ENCODE results near the gene HOXC13. TPM values are rescaled to one million over a fixed set of nuclear protein-coding genes. Genes with fewer than 3 reads are reported as not detected.

The HOXC13 gene
- total and polyA plus RNA-seq, 7 experiments from 2014 or later = not detected

GRCh38 chr12:53968214-53969127 is 29.8 kb downstream of the HOXC13 start:
- ChIA-PET CTCF (no interaction called here), POLR2A (interaction anchor here (1.0 kb wide), 1 partner anchor 10 kb away, joined by 3 read pairs; no protein-coding TSS in a partner anchor)
- no peak overlapping the region for H3K27ac Mint-ChIP-seq
- H3K36me3 Mint-ChIP-seq = peaks cover 0 to 19% (median 3%) of the 10 kb centered on the region in 5 donors
- Histone ChIP-seq H3K4me3 (ENCODE audit: low read length) (no peak overlapping the region), H3K36me3 (ENCODE audit: control insufficient read depth in 2 of 3, insufficient read depth in 3 of 3, low read length in 3 of 3) (no peaks in the 10 kb centered on the region), H3K27me3 (ENCODE audit: control insufficient read depth in 2 of 2, insufficient read depth in 2 of 2, low read length in 2 of 2) (peaks cover 42 to 81% of the 10 kb centered on the region in 2 donors), H3K27ac (ENCODE audit: low read depth, low read length) (no peak overlapping the region), H3K9me3 (ENCODE audit: control insufficient read depth in 2 of 3, low read length in 3 of 3) (no peaks in the 10 kb centered on the region), H3K4me1 (ENCODE audit: control insufficient read depth in 2 of 2, insufficient read depth in 2 of 2, low read length in 2 of 2) (peaks cover 15 to 21% of the 10 kb centered on the region in 2 donors)
- H3K4me3 Mint-ChIP-seq = no peak overlapping the region
- intact Hi-C loops (cut with micrococcal nuclease) = no loop called here
- peaks cover 96 to 99% (median 97%) of the 10 kb centered on the region in 5 donors for H3K27me3 Mint-ChIP-seq
- ATAC-seq (no peak), DNase-seq (no peak)
- H3K9me3 Mint-ChIP-seq = peaks cover 0 to 23% (median 10%) of the 10 kb centered on the region in 11 donors
- H3K4me1 Mint-ChIP-seq = peaks cover 20 to 52% (median 37%) of the 10 kb centered on the region in 7 donors

- Histone ChIP-seq H3K27me3 (ENCODE audit: control insufficient read depth in 2 of 2, insufficient read depth in 2 of 2, low read length in 2 of 2) (peaks cover 42 to 81% of the 10 kb centered on the region in 2 donors), H3K27ac (ENCODE audit: low read depth, low read length) (no peak overlapping the region), H3K4me3 (ENCODE audit: low read length) (no peak overlapping the region), H3K9me3 (ENCODE audit: control insufficient read depth in 2 of 3, low read length in 3 of 3) (no peaks in the 10 kb centered on the region), H3K36me3 (ENCODE audit: control insufficient read depth in 2 of 3, insufficient read depth in 3 of 3, low read length in 3 of 3) (no peaks in the 10 kb centered on the region), H3K4me1 (ENCODE audit: control insufficient read depth in 2 of 2, insufficient read depth in 2 of 2, low read length in 2 of 2) (peaks cover 19 to 28% of the 10 kb centered on the region in 2 donors)
- Mint-ChIP-seq H3K27me3 (peaks cover 89 to 96% (median 92%) of the 10 kb centered on the region in 5 donors), H3K4me1 (peaks cover 19 to 48% (median 34%) of the 10 kb centered on the region in 7 donors), H3K36me3 (peaks cover 0 to 16% (median 3%) of the 10 kb centered on the region in 5 donors), H3K9me3 (peaks cover 0 to 19% (median 7%) of the 10 kb centered on the region in 11 donors), H3K27ac (no peak overlapping the region), H3K4me3 (peak overlapping the region in 1 of 10 donors; percentile 49)
- POLR2A ChIA-PET = interaction anchor here (0.6 to 1.0 kb wide), 2 partner anchors 11 to 129 kb away, joined by 3 to 5 read pairs; no protein-coding TSS in a partner anchor
- CTCF ChIA-PET = no interaction called here
- intact Hi-C loops (cut with micrococcal nuclease) = no loop called here
- DNase-seq (no peak), ATAC-seq (no peak)
Observed at GRCh38 chr12:53969588-53970259, 31.1 kb downstream of the HOXC13 start.

GRCh38 chr12:53970451-53970850 is 31.8 kb downstream of the HOXC13 start:
- Histone ChIP-seq H3K4me3 (ENCODE audit: low read length) (no peak overlapping the region), H3K36me3 (ENCODE audit: control insufficient read depth in 2 of 3, insufficient read depth in 3 of 3, low read length in 3 of 3) (no peaks in the 10 kb centered on the region), H3K27ac (ENCODE audit: low read depth, low read length) (no peak overlapping the region), H3K27me3 (ENCODE audit: control insufficient read depth in 2 of 2, insufficient read depth in 2 of 2, low read length in 2 of 2) (peaks cover 39 to 81% of the 10 kb centered on the region in 2 donors), H3K9me3 (ENCODE audit: control insufficient read depth in 2 of 3, low read length in 3 of 3) (no peaks in the 10 kb centered on the region), H3K4me1 (ENCODE audit: control insufficient read depth in 2 of 2, insufficient read depth in 2 of 2, low read length in 2 of 2) (peaks cover 21 to 29% of the 10 kb centered on the region in 2 donors)
- ChIA-PET CTCF (no interaction called here), POLR2A (interaction anchor here (0.6 kb wide), 1 partner anchor 128 kb away, joined by 5 read pairs; no protein-coding TSS in a partner anchor)
- no peak for ATAC-seq
- H3K27ac Mint-ChIP-seq = no peak overlapping the region
- DNase-seq = no peak
- intact Hi-C loops (cut with micrococcal nuclease) = no loop called here
- H3K36me3 Mint-ChIP-seq = peaks cover 0 to 13% (median 2%) of the 10 kb centered on the region in 5 donors
- peaks cover 13 to 45% (median 31%) of the 10 kb centered on the region in 7 donors for H3K4me1 Mint-ChIP-seq
- H3K4me3 Mint-ChIP-seq = no peak overlapping the region
- H3K27me3 Mint-ChIP-seq = peaks cover 85 to 94% (median 88%) of the 10 kb centered on the region in 5 donors
- H3K9me3 Mint-ChIP-seq = peaks cover 0 to 18% (median 7%) of the 10 kb centered on the region in 11 donors

- ChIA-PET POLR2A (no interaction called here), CTCF (no interaction called here)
- peaks cover 44 to 81% of the 10 kb centered on the region in 2 donors for H3K27me3 ChIP-seq (ENCODE audit: control insufficient read depth in 2 of 2, insufficient read depth in 2 of 2, low read length in 2 of 2)
- H3K27ac Mint-ChIP-seq = no peak overlapping the region
- no peak for DNase-seq
- H3K9me3 Mint-ChIP-seq = peaks cover 0 to 20% (median 11%) of the 10 kb centered on the region in 11 donors
- peaks cover 7 to 44% (median 31%) of the 10 kb centered on the region in 7 donors for H3K4me1 Mint-ChIP-seq
- H3K36me3 ChIP-seq (ENCODE audit: control insufficient read depth in 2 of 3, insufficient read depth in 3 of 3, low read length in 3 of 3) = no peaks in the 10 kb centered on the region
- H3K36me3 Mint-ChIP-seq = peaks cover 0 to 10% (median 0%) of the 10 kb centered on the region in 5 donors
- H3K4me1 ChIP-seq (ENCODE audit: control insufficient read depth in 2 of 2, insufficient read depth in 2 of 2, low read length in 2 of 2) = peaks cover 14 to 30% of the 10 kb centered on the region in 2 donors
- peak overlapping the region in 1 of 10 donors; percentile 28 for H3K4me3 Mint-ChIP-seq
- intact Hi-C loops (cut with micrococcal nuclease) = no loop called here
- peaks cover 85 to 94% (median 89%) of the 10 kb centered on the region in 5 donors for H3K27me3 Mint-ChIP-seq
- no peaks in the 10 kb centered on the region for H3K9me3 ChIP-seq (ENCODE audit: control insufficient read depth in 2 of 3, low read length in 3 of 3)
- H3K4me3 ChIP-seq (ENCODE audit: low read length) = no peak overlapping the region
- H3K27ac ChIP-seq (ENCODE audit: low read depth, low read length) = no peak overlapping the region
- ATAC-seq = no peak
Observed at GRCh38 chr12:53971129-53971528, 32.5 kb downstream of the HOXC13 start.

- Histone ChIP-seq H3K9me3 (ENCODE audit: control insufficient read depth in 2 of 3, low read length in 3 of 3) (no peaks in the 10 kb centered on the region), H3K4me3 (ENCODE audit: low read length) (no peak overlapping the region), H3K36me3 (ENCODE audit: control insufficient read depth in 2 of 3, insufficient read depth in 3 of 3, low read length in 3 of 3) (no peaks in the 10 kb centered on the region), H3K27ac (ENCODE audit: low read depth, low read length) (no peak overlapping the region), H3K27me3 (ENCODE audit: control insufficient read depth in 2 of 2, insufficient read depth in 2 of 2, low read length in 2 of 2) (peaks cover 50 to 81% of the 10 kb centered on the region in 2 donors), H3K4me1 (ENCODE audit: control insufficient read depth in 2 of 2, insufficient read depth in 2 of 2, low read length in 2 of 2) (peaks cover 10 to 24% of the 10 kb centered on the region in 2 donors)
- DNase-seq (no peak), ATAC-seq (no peak)
- POLR2A ChIA-PET = no interaction called here
- H3K27ac Mint-ChIP-seq = peak overlapping the region in 1 of 9 donors; percentile 78
- intact Hi-C loops (cut with micrococcal nuclease) = no loop called here
- peak overlapping the region in 1 of 10 donors; percentile 52 for H3K4me3 Mint-ChIP-seq
- CTCF ChIA-PET = no interaction called here
- H3K4me1 Mint-ChIP-seq = peaks cover under 1 to 39% (median 25%) of the 10 kb centered on the region in 7 donors
- peaks cover 0 to 10% (median 0%) of the 10 kb centered on the region in 5 donors for H3K36me3 Mint-ChIP-seq
- peaks cover 0 to 26% (median 12%) of the 10 kb centered on the region in 11 donors for H3K9me3 Mint-ChIP-seq
- peaks cover 85 to 94% (median 89%) of the 10 kb centered on the region in 5 donors for H3K27me3 Mint-ChIP-seq
Observed at GRCh38 chr12:53971686-53972085, 33.1 kb downstream of the HOXC13 start.

- Histone ChIP-seq H3K36me3 (ENCODE audit: control insufficient read depth in 2 of 3, insufficient read depth in 3 of 3, low read length in 3 of 3) (no peaks in the 10 kb centered on the region), H3K4me3 (ENCODE audit: low read length) (no peak overlapping the region), H3K27ac (ENCODE audit: low read depth, low read length) (no peak overlapping the region), H3K9me3 (ENCODE audit: control insufficient read depth in 2 of 3, low read length in 3 of 3) (no peaks in the 10 kb centered on the region), H3K4me1 (ENCODE audit: control insufficient read depth in 2 of 2, insufficient read depth in 2 of 2, low read length in 2 of 2) (peaks cover 10 to 22% of the 10 kb centered on the region in 2 donors), H3K27me3 (ENCODE audit: control insufficient read depth in 2 of 2, insufficient read depth in 2 of 2, low read length in 2 of 2) (peaks cover 50 to 80% of the 10 kb centered on the region in 2 donors)
- H3K27me3 Mint-ChIP-seq = peaks cover 86 to 94% (median 89%) of the 10 kb centered on the region in 5 donors
- DNase-seq (no peak), ATAC-seq (no peak)
- peak overlapping the region in 2 of 10 donors; percentile 2 to 52 for H3K4me3 Mint-ChIP-seq
- H3K36me3 Mint-ChIP-seq = peaks cover 0 to 10% (median 0%) of the 10 kb centered on the region in 5 donors
- H3K27ac Mint-ChIP-seq = peak overlapping the region in 3 of 9 donors; percentile 74 to 85 (median 78)
- peaks cover 0 to 31% (median 13%) of the 10 kb centered on the region in 11 donors for H3K9me3 Mint-ChIP-seq
- peaks cover 0 to 36% (median 24%) of the 10 kb centered on the region in 7 donors for H3K4me1 Mint-ChIP-seq
- ChIA-PET POLR2A (no interaction called here), CTCF (interaction anchor here (0.8 kb wide), 1 partner anchor 18 kb away, joined by 3 read pairs; no protein-coding TSS in a partner anchor)
- intact Hi-C loops (cut with micrococcal nuclease) = no loop called here
Observed at GRCh38 chr12:53972152-53972702, 33.6 kb downstream of the HOXC13 start.

Data from naive thymus-derived CD4-positive, alpha-beta T cell (primary cell).